ENCODE results near the gene C17orf67. TPM values are rescaled to one million over a fixed set of nuclear protein-coding genes. Genes with fewer than 3 reads are reported as not detected.

Gene C17orf67
- total and polyA plus RNA-seq, 2 of the 13 experiments (the other 11 are each of a cell fraction or from before 2014, with no cell fraction given): 0.41 to 0.86 TPM

DNA sequence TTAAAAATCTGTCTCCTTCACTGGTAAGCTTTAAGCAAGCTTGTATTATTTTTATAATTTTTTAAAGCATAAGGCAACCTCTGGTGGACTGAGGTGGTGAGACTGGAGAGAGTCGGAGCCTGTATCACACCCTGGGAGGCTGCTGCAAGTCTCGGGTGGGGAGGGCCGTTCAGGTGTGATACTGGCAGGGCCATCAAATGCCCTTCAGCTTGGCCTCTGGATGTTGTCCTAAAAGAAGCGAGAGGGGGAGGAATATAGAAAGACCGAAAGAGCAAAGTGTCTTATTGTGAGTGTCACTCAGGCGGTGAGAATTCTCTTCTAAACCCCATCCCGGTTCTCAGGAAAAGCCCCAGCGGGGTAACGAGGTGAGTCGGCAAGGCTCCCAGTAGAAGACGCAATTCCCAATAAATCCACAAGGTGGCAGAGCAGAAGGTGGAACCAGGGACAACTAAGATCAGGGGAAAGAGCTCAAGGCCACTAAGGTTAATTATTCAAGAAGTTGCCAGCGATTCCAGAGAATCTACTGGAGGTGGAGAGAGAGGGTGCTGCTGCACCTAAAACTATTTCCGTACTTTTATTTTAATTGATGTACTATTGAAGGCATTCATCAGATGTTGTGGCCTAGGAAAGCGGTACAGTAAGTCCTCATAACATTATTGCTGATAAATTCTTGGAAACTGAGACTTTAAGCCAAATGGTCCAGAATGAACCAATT, 14.1 kb downstream of the C17orf67 start (continued):
- TF ChIP-seq, protein P1, sequence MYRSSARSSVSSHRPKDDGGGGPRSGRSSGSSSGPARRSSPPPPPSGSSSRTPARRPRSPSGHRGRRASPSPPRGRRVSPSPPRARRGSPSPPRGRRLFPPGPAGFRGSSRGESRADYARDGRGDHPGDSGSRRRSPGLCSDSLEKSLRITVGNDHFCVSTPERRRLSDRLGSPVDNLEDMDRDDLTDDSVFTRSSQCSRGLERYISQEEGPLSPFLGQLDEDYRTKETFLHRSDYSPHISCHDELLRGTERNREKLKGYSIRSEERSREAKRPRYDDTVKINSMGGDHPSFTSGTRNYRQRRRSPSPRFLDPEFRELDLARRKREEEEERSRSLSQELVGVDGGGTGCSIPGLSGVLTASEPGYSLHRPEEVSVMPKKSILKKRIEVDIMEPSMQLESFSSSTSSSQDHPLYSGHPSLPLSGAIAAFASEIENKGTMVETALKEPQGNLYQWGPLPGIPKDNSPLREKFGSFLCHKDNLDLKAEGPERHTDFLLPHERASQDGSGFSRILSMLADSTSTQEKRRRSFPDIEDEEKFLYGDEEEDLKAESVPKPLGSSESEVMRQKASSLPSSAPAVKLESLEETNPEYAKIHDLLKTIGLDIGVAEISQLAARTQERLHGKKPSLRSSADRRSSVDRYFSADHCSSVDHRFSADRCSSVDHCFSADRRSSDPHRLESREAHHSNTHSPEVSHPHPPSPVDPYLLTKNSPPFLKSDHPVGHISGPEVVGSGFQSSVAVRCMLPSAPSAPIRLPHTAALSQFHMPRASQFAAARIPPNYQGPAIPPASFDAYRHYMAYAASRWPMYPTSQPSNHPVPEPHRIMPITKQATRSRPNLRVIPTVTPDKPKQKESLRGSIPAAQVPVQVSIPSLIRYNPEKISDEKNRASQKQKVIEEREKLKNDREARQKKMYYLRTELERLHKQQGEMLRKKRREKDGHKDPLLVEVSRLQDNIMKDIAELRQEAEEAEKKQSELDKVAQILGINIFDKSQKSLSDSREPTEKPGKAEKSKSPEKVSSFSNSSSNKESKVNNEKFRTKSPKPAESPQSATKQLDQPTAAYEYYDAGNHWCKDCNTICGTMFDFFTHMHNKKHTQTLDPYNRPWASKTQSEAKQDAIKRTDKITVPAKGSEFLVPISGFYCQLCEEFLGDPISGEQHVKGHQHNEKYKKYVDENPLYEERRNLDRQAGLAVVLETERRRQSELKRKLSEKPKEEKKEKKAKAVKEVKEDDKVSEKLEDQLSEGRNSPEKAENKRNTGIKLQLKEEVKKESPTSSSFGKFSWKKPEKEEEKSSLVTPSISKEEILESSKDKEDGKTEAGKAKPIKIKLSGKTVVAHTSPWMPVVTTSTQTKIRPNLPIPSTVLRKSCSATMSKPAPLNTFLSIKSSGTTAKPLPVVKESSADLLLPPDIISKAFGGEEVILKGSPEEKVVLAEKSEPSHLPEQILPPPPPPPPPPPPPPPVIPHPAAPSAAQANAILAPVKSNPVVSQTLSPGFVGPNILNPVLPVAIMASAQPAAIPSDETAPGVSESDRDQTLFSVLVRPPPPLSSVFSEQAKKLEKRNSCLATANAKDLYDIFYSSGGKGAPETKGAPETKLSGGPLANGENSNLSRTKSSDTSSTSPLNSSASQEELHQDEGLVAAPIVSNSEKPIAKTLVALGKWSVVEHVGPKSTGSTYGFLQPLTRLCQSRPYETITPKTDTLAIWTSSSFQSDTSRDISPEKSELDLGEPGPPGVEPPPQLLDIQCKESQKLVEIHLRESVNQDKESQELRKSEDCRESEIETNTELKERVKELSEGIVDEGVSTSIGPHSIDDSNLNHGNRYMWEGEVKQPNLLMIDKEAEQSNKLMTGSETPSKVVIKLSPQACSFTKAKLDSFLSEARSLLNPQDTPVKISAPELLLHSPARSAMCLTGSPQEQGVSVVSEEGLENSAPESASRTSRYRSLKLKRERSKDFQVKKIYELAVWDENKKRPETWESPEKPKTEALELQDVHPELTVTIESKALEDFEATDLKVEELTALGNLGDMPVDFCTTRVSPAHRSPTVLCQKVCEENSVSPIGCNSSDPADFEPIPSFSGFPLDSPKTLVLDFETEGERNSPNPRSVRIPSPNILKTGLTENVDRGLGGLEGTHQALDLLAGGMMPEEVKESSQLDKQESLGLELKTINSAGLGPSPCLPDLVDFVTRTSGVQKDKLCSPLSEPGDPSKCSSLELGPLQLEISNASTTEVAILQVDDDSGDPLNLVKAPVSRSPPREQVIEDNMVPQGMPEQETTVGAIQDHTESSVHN (CRISPR knock-in tag; IDR thresholded peaks at IDR 0.05): no peak
- peak; percentile 68; the same call in 1 of the 2 replicates for TF ChIP-seq ZSCAN9 (CRISPR knock-in tag; IDR thresholded peaks at IDR 0.05; ENCODE audit: borderline replicate concordance)
- no peak for TF ChIP-seq ZBTB46 (CRISPR knock-in tag; IDR thresholded peaks at IDR 0.05; ENCODE audit: borderline replicate concordance)
- TF ChIP-seq, protein P2, sequence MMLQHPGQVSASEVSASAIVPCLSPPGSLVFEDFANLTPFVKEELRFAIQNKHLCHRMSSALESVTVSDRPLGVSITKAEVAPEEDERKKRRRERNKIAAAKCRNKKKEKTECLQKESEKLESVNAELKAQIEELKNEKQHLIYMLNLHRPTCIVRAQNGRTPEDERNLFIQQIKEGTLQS (CRISPR knock-in tag; IDR thresholded peaks at IDR 0.05): no peak
- no peak for TF ChIP-seq HCFC1 (IDR thresholded peaks at IDR 0.05; ENCODE audit: low read depth, low read length)
- no peak for TF ChIP-seq GPN1 (CRISPR knock-in tag; IDR thresholded peaks at IDR 0.05; ENCODE audit: borderline replicate concordance)
- no peak for TF ChIP-seq BCLAF1 (IDR thresholded peaks at IDR 0.05)
- no peak for TF ChIP-seq GZF1 (CRISPR knock-in tag; IDR thresholded peaks at IDR 0.05)
- TF ChIP-seq, protein P3, sequence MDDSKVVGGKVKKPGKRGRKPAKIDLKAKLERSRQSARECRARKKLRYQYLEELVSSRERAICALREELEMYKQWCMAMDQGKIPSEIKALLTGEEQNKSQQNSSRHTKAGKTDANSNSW (CRISPR knock-in tag; IDR thresholded peaks at IDR 0.05; ENCODE audit: borderline replicate concordance): no peak
- TF ChIP-seq, protein P4, sequence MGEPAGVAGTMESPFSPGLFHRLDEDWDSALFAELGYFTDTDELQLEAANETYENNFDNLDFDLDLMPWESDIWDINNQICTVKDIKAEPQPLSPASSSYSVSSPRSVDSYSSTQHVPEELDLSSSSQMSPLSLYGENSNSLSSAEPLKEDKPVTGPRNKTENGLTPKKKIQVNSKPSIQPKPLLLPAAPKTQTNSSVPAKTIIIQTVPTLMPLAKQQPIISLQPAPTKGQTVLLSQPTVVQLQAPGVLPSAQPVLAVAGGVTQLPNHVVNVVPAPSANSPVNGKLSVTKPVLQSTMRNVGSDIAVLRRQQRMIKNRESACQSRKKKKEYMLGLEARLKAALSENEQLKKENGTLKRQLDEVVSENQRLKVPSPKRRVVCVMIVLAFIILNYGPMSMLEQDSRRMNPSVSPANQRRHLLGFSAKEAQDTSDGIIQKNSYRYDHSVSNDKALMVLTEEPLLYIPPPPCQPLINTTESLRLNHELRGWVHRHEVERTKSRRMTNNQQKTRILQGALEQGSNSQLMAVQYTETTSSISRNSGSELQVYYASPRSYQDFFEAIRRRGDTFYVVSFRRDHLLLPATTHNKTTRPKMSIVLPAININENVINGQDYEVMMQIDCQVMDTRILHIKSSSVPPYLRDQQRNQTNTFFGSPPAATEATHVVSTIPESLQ (CRISPR knock-in tag; conservative IDR thresholded peaks at IDR 0.05): no peak
- TF ChIP-seq NAIF1 (CRISPR knock-in tag; IDR thresholded peaks at IDR 0.05; ENCODE audit: borderline replicate concordance): no peak
- TF ChIP-seq NR2C2 (CRISPR knock-in tag; IDR thresholded peaks at IDR 0.05; ENCODE audit: borderline replicate concordance): no peak
- TF ChIP-seq ZNF776 (CRISPR knock-in tag; IDR thresholded peaks at IDR 0.05): no peak
